ENCODE results near the gene BCAM.

The BCAM gene

GRCh38 chr19:44788971-44789370 is 19.9 kb upstream of the BCAM start:
- in situ Hi-C loops (cut with HindIII; ENCODE audit: low sequenced_read_pairs): no loop called here

DNA sequence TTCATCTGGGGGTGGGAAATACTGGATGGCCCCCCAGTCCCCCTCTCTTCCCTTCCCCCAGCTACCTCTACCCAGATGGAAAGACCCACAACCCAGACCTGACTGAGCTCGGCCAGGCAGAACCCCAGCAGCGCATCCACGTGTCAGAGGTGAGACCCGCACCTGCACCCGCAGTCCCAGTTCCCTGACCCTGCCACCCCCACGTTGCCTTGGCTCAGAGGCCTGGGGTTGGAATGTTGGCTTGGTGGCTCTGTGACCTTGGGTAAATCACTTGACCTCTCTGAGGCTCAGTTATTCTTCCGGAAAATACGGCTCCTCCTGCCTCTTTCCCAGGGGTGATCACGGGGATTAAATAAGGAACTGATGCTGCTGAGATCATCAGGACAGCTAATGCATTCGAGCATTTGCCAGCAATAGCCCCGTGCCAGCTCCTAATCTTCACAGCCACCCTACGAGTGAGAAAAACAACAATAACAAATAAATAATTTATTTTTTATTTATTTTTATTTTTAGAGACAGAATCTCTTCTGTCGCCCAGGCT is 18.9 kb upstream of the BCAM start:
- in situ Hi-C loops (cut with HindIII; ENCODE audit: low sequenced_read_pairs): no loop called here

GRCh38 chr19:44792281-44792680 is 16.6 kb upstream of the BCAM start:
- in situ Hi-C loops (cut with HindIII; ENCODE audit: low sequenced_read_pairs): no loop called here

- in situ Hi-C loops (cut with HindIII; ENCODE audit: low sequenced_read_pairs): no loop called here
Observed at GRCh38 chr19:44794610-44795009, 14.3 kb upstream of the BCAM start.

- in situ Hi-C loops (cut with HindIII; ENCODE audit: low sequenced_read_pairs): no loop called here
Observed at GRCh38 chr19:44795398-44795987, 13.4 kb upstream of the BCAM start.

GRCh38 chr19:44796701-44797115 is 12.2 kb upstream of the BCAM start:
- in situ Hi-C loops (cut with HindIII; ENCODE audit: low sequenced_read_pairs): no loop called here

- in situ Hi-C loops (cut with HindIII; ENCODE audit: low sequenced_read_pairs): loop anchor here (10.0 kb wide), 1 partner anchor 85 kb away; no protein-coding TSS in a partner anchor
Observed at GRCh38 chr19:44799627-44800346, 9.1 kb upstream of the BCAM start.

DNA sequence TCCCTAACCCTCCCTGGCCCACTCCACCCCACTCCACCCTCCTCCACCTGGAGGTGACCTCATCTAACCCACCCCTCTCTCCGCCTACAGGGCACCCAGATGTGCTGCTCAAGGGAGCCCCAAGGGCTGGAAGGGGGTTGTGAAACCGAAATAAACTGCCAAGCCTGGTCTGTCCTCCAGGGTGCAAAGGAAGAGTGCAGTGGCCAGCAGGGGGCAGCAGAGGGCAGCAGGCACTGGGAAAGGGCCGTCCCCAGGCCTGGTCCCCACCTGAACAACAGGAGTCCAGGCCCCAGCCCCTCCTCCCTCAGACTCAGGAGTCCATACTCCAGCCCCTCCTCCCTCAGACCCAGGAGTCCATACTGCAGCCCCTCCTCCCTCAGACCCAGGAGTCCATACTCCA is 8.4 kb upstream of the BCAM start:
- in situ Hi-C loops (cut with HindIII; ENCODE audit: low sequenced_read_pairs): loop anchor here (10.0 kb wide), 1 partner anchor 86 kb away; no protein-coding TSS in a partner anchor

GRCh38 chr19:44803442-44804428 is 5.2 kb upstream of the BCAM start:
- in situ Hi-C loops (cut with HindIII; ENCODE audit: low sequenced_read_pairs): loop anchor here (10.0 kb wide), 1 partner anchor 89 kb away; no protein-coding TSS in a partner anchor

GRCh38 chr19:44806291-44806690 is 2.6 kb upstream of the BCAM start:
- in situ Hi-C loops (cut with HindIII; ENCODE audit: low sequenced_read_pairs): loop anchor here (10.0 kb wide), 1 partner anchor 91 kb away; no protein-coding TSS in a partner anchor

GRCh38 chr19:44807162-44807561 is 1.7 kb upstream of the BCAM start:
- in situ Hi-C loops (cut with HindIII; ENCODE audit: low sequenced_read_pairs): loop anchor here (10.0 kb wide), 1 partner anchor 92 kb away; no protein-coding TSS in a partner anchor

DNA sequence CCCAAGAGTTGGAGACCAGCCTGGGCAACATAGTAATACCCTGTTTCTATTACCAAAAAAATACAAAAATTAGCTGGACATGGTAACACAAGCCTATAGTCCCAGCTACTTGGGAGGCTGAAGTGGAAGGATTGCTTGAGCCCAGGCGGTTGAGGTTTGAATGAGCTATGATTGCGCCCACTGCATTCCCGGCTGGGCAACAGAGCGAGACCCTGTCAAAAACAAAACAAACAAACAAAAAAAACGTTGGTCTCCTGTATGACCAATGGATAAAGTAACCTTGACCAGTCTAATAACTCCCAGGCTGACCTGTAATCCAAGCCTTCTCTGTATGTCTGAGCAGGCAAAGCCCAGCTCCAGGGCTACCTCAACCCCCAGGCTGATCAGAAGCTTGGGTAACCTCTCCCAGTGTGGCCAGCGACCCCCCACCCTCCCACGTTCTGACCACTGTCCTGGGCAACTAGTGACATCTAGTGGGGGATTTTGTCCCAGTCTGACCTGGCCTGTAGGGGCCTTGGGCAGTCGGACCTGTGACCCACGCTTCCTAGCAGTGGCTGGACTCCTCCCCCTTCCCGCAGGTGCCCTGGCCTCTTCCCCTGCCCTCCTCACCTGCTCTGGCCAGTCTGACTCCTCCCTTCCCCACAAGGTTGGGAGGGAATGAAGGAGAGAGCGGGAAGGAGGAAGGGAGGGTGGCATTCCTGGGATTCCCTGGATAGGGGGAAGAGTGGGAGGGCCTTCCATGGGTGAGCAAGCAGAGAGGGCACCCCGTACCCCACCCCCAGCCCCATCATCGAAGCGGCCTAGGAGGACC is 1.0 kb upstream of the BCAM start:
- in situ Hi-C loops (cut with HindIII; ENCODE audit: low sequenced_read_pairs): loop anchor here (10.0 kb wide), 1 partner anchor 93 kb away; no protein-coding TSS in a partner anchor

GRCh38 chr19:44809577-44810233 is 802 bp downstream of the BCAM start:
- in situ Hi-C loops (cut with HindIII; ENCODE audit: low sequenced_read_pairs): loop anchor here (10.0 kb wide), 1 partner anchor 95 kb away; no protein-coding TSS in a partner anchor

DNA sequence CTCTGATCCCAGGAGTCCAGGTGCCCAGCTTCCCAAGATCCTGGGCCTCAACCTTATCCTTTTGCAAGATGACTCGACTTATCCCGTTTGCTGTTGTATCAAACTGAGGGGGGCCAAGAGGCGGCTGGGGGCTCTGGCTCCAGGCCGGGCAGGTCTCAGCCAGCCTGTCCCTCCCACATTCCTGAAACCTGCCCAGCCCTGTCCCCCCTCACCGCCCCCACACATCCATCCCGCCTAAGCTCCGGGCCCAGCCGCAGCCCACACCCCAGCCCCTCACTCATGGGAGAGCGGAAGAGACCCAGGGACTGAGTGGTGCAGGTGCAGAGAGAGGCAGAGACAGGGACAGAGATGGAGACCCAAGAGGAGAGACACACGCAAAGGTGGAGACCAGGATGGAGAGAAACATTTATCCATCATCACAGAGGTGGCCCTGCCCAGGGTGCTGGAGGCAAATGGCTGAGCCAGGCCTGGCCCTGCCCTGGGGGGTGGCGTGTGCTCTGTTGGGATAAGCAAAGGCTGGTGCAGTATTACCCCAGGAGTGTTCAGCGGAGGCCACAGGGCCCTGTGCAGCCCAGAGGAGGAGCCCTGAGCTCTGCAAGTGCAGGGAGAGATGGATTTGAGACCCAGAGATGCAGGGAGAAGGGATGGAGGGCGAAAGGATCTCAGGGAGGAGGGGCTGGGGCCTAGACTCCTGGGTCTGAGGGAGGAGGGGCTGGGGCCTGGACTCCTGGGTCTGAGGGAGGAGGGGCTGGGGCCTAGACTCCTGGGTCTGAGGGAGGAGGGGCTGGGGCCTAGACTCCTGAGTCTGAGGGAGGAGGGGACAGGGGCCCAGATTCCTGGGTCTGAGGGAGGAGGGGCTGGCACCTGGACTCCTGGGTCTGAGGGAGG is 1.6 kb downstream of the BCAM start:
- in situ Hi-C loops (cut with HindIII; ENCODE audit: low sequenced_read_pairs): no loop called here

DNA sequence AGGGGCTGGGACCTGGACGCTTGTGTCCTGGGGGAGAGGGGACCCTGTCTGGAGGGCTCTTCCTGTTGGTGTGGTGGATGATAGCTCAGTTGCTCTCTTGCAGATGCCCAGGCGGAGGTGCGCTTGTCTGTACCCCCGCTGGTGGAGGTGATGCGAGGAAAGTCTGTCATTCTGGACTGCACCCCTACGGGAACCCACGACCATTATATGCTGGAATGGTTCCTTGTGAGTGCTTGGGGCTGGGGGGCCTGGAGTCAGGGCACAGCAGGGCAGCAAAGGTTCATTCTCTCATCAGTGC is 2.2 kb downstream of the BCAM start:
- in situ Hi-C loops (cut with HindIII; ENCODE audit: low sequenced_read_pairs): no loop called here

GRCh38 chr19:44812142-44812718 is 3.3 kb downstream of the BCAM start:
- in situ Hi-C loops (cut with HindIII; ENCODE audit: low sequenced_read_pairs): no loop called here

GRCh38 chr19:44813070-44813840 is 4.4 kb downstream of the BCAM start:
- in situ Hi-C loops (cut with HindIII; ENCODE audit: low sequenced_read_pairs): no loop called here

Data from DLD1 (cell line).